Ecto neural progenitor cell (in vitro differentiated cells): ENCODE results near the gene CYP1B1.

Experiments
- DNase-seq: peaks from one replicate; pipeline ENCODE4 v3.0.0-alpha.2; 2018; ENCODE audit warnings: low spot score

Gene CYP1B1

DNA sequence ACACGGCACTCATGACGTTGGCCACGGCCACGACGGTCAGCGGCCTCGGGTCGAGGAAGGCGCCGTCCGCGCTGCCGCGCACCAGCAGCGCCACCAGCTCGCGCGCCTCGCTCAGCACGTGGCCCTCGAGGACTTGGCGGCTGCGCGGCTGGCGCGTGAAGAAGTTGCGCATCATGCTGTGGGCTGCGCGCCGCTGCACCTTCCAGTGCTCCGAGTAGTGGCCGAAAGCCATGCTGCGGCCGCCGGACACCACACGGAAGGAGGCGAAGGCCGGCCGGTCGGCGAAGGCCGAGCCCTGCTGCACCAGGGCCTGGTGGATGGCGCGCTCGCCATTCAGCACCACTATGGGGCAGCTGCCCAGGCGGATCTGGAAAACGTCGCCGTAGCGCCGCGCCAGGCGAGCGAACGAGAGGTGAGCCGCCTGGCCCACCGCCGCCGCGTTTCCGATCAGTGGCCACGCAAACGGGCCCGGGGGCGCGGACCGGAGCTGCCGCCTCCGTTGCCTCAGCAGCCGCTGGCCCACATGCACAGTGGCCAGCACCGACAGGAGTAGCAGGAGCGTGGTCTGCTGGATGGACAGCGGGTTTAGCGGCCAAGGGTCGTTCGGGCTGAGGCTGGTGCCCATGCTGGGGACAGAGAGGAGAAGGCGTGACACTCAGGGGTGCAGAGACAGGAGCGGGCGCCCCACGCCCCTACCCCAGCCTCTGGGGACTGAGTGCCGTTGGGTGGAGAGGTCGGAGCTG is 1.0 kb downstream of the CYP1B1 start:
- peak; percentile 75 for DNase-seq

GRCh38 chr2:38074058-38074763 is 1.7 kb downstream of the CYP1B1 start:
- peak; percentile 60 for DNase-seq

- DNase-seq, result no peak
Measured at GRCh38 chr2:38073211-38074057, 2.5 kb downstream of the CYP1B1 start.

DNA sequence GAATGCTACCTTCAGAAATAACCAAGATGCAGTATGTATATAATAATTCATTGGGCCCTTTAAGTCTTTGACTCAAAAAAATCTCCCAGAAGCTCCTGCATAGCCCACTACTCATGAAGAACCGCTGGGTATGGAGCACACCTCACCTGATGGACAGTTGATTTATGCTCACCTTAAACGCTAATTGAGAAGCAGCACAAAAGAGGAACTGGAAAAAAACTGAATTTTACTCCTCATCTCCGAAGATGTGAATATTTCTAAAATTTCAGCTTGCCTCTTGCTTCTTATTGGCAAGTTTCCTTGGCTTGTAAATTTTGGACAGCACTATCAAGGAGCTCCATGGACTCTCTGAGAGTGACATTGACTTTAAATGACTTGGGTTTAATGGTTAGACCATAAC is 5.5 kb downstream of the CYP1B1 start:
- DNase-seq, result no peak

DNA sequence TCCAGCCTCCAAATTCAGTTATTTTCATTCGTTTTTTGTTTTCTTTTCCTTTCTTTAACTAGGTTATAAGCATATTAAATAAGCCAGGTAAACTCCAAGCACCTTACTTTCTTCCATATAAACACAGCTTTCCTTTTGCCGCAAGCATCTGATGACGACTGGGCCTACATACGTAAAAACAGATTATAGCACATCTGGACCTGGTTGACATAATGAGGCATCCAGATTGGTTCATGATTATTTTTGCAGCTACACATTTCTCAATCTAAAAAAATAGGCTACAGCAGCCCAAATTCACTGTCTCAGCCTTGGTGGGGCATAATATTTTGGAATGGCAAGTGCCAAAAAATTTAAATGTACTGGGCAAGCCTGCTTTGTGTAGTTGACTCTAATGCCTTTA is 7.7 kb downstream of the CYP1B1 start:
- no peak for DNase-seq

DNA sequence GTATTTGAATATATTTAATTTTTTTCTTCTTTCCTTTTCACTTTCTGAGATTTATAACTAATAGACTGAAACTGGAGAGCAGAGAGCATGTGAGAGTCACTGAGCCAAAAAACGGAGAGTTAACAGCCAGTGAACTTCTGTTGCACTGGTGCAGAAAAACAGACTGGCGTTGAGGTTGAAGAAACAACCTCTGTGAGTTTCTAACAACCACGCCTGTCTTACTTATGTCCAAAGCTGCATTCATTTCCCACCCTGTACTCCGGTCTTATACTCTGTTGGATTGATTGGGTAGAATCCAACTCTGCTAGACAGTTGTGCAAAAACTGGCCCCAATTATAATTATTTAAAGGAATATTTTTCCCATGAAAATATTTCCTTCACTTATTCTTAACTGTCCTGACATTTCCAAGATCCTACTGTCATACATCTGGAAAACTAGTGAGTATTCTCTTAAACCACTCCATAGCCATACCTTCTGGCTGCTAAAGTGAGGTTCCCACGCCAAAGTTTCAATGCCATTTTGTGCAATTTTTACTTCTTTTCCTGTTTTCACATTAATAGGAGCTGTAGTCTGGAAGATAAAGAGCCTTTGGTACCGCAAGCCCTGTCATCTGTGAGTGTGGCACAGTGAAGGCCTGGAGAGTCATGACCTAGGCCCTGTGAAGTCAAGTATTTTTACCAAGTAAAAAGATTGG is 9.4 kb downstream of the CYP1B1 start:
- DNase-seq, result no peak

- no peak for DNase-seq
Measured at GRCh38 chr2:38065502-38066135, 10.3 kb downstream of the CYP1B1 start.

- DNase-seq, result no peak
Measured at GRCh38 chr2:38064801-38065501, 11.0 kb downstream of the CYP1B1 start.

GRCh38 chr2:38060236-38061018 is 15.5 kb downstream of the CYP1B1 start:
- DNase-seq, result no peak

- no peak for DNase-seq
Measured at GRCh38 chr2:38057651-38058410, 18.1 kb downstream of the CYP1B1 start.

DNA sequence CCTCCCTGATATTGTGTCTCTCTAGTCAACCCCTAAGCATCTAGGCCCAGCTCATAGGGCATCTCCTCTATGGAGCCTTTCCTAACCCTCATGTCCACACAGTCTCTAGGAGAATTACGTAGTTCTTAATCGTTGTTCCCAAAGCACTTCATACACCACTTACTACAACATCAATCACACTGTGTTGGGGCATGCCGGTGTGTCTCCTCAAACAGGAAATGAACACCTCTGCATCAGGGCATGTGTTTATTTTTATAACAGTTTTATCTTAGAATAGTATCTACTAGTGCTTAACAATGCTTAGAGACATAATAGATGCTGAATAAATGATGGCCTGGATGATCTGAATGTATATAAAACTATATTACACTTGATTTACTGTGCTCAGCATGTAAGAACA is 19.7 kb downstream of the CYP1B1 start:
- DNase-seq, result no peak

DNA sequence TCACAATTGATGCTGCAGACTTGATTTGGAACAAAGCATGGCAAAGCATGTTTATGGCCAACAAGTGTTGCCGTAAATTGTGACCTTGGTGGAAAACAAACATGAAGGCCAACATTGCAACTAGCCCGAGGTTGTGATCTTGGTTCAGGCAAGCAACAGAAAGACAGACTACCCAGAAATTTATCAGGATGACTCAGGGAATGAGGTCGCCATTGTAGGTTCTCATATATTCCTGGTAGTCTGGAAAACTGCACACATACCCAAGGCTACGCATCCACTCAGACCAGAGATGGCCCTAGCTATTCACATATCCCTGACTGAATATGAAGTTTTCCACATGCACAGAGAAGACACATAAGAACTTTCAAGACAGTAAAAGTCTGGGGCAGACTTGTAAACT is 30.1 kb downstream of the CYP1B1 start:
- DNase-seq, result no peak

- DNase-seq, result no peak
Measured at GRCh38 chr2:38039121-38039910, 36.6 kb downstream of the CYP1B1 start.

- DNase-seq, result no peak
Measured at GRCh38 chr2:38038682-38039081, 37.3 kb downstream of the CYP1B1 start.

GRCh38 chr2:38037757-38038621 is 38.0 kb downstream of the CYP1B1 start:
- DNase-seq, result peak; percentile 65

GRCh38 chr2:38037325-38037724 is 38.6 kb downstream of the CYP1B1 start:
- no peak for DNase-seq

DNA sequence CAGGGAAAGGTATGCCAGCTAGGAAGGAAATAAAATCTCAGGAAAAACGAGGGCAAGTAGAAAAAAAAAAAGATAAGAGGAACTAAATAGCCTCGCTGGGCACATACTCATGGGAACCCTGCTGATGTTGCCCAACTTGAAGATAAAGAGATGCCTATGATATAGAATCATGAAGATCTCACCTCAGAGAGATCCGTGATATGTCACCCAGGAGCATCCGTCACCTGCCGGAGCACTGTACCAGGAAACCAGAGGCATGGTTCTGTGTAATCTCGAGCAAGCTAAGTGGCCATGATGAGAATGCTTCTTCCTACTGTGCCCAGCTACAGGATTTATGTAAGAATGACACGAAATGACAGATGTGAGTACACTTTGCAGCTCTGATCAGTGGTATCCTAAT is 40.0 kb downstream of the CYP1B1 start:
- no peak for DNase-seq

GRCh38 chr2:38033646-38034045 is 42.3 kb downstream of the CYP1B1 start:
- no peak for DNase-seq
